Stimulated activated CD4-positive, alpha-beta T cell treated with anti-CD3 and anti-CD28 coated beads, Interleukin-2, amount 100 ng/mL, for 4 hours (primary cell): Measurements from ENCODE around the gene KRTAP12-2.
"Not testable (repeated sequence)": the region's sequence is repeated elsewhere in the genome, so short reads cannot be mapped to it uniquely, and the experiment has no call there.

Experiments
- DNase-seq: peaks from one replicate; pipeline ENCODE4 v3.0.0-alpha.2; 2020; ENCODE audit warnings: low read depth

Gene KRTAP12-2

DNA sequence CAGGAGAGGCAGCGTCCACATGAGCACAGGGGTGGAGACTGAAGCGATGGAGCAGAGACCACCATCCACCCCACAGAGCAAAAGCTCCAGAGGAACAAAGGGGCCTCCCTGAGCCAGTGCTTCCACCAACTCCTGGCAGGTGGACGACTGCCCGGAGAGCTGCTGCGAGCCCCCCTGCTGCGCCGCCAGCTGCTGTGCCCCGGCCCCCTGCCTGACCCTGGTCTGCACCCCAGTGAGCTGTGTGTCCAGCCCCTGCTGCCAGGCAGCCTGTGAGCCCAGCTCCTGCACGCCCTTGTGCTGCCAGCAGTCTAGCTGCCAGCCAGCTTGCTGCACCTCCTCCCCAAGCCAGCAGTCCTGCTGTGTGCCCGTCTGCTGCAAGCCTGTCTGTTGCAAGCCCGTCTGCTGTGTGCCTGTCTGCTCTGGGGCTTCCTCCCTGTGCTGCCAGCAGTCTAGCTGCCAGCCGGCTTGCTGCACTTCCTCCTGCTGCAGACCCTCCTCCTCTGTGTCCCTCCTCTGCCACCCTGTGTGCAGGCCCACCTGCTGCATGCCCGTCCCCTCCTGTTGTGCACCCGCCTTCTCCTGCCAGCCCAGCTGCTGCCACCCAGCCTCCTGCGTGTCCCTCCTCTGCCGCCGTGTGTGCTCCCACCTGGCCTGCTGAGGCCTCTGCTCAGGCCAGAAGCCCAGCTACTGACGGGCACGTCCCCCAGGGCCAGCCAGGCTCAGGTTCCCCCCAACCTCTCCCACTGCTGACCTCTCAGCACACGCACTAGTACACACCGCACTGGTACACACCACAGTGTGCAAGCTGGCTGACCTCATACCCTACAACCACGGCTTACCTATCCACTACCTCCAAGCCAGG is 35.6 kb upstream of the KRTAP12-2 start:
- no peak for DNase-seq

DNA sequence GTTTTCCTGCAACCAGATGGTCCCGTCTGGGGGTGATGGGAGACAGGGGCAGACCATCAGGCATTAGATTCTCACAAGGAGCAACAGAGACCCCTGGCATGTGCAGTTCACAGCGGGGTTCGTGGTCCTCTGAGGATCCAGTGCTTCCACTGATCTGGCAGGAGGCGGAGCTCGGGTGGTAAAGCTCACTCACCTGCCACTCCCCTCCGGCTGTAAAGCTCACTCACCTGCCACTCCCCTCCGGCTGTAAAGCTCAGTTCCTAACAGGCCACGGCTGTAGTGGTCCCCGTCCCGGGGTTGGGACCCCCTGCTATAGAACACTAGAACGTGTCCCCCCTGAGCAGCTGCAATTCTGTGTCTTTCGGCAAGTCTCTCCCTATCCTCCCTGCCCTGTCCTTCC is 34.8 kb upstream of the KRTAP12-2 start:
- no peak for DNase-seq

DNA sequence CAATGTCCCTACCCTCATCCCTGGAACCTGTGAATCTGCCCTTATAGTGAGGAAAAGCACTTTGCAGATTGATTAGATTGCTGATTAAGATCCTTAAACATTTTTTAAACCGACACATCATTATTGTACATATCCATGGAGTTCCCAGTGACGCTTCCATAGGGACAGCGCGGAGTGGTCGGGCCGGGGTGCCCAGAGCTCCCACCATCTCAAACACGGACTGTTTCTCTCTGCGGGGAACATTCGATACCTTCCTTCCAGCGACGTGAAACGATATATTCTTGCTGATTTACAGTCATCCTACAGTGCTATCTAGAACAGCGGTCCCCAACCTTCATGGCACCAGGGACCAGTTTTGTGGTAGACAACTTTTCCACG is 34.3 kb upstream of the KRTAP12-2 start:
- no peak for DNase-seq

GRCh38 chr21:44700101-44701022 is 33.6 kb upstream of the KRTAP12-2 start:
- no peak for DNase-seq

DNA sequence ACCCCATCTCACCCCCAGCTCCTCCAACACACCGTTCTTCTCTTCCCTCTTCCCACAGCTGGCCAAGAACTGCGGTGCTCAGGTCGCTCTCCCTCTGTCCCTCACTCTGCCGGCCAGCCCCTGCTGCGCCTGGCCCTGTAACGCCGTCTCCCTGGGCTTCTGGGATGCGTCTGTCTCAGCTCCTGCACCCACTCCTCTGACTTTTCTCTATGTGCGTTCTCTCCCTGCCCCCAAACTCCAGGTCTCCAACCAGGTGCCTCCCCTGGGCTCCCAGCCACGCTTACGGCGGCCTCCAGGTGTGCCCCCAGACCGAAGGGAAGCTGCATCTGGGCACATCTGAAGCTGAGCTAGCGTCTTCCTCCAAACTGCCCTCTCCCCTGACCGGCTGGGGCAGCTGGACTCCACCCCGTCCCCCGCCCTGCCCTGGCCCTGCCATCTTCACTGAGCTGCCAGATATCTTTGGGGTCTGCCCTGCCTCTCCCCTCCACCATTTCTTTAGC is 32.8 kb upstream of the KRTAP12-2 start:
- DNase-seq = no peak

GRCh38 chr21:44697811-44698734 is 31.3 kb upstream of the KRTAP12-2 start:
- no peak for DNase-seq

- not testable (repeated sequence) for DNase-seq
Measured at GRCh38 chr21:44697172-44697810, 30.6 kb upstream of the KRTAP12-2 start, which contains the start of gene KRTAP10-12. TSS of gene KRTAP10-12 (plus strand) at chr21:44697172. CDS start at chr21:44697202, 30 bp downstream.

DNA sequence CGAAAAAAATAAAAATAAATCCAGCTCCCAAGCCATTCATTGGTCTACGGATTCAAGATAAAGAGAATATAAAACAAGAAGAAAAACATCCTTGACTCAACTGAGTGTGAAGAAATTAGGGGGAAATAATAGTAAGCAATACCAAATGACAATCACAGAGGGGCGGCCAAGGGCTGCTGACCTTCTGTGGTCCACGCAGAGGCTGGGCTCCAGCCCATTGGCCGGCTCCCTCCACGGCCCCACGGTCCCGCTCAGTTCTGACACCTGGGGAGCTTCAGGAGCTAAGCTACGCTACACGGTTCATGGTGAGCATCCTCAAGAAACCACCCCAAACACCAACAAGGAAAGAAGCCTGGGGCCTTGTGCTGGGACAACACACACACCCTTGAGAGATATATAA is 29.8 kb upstream of the KRTAP12-2 start:
- no peak for DNase-seq

DNA sequence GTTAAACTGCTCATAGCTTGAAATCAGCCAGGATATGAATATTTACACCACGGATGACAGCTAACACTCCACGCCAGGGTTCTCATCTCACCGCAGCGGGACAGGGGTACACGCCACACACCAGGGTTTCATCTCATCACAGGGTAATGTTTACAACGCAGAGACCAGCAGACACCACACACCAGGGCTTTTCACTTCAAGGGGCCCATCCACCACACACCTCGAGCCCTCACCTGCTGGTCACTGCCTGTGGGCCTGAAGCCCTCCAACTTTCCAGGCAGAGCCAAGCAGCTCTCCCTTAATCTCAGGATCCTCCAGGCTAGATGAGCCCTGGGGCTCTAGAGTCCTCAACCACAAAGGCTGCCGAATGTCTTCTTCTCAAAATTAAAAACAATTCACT is 28.9 kb upstream of the KRTAP12-2 start:
- no peak for DNase-seq

GRCh38 chr21:44695184-44695583 is 28.5 kb upstream of the KRTAP12-2 start:
- no peak for DNase-seq

DNA sequence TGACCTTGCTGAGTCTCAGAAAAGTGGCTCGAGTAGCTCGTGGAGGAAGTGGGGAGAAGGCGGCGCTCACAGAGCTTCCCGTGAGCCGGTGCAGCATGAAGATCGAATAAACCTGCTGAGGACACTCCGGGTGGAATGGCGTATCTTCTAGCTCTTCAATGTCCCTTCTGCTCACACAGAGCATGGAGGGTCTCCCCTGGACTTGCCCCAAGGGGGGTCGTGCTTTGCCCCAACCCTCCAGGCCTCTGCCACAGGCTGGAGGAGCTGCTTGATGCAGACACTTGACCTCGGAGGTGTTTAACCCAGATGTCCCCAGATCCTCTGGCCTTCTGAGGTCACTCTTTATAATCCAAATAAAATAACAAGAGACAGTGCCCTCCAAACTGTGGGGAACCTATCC is 28.0 kb upstream of the KRTAP12-2 start:
- DNase-seq = no peak

- no peak for DNase-seq
Measured at GRCh38 chr21:44692798-44693512, 26.2 kb upstream of the KRTAP12-2 start.

GRCh38 chr21:44691686-44692085 is 25.0 kb upstream of the KRTAP12-2 start:
- DNase-seq = no peak

GRCh38 chr21:44689740-44690139 is 23.0 kb upstream of the KRTAP12-2 start:
- not testable (repeated sequence) for DNase-seq

GRCh38 chr21:44687671-44688070 is 20.9 kb upstream of the KRTAP12-2 start:
- DNase-seq = no peak

DNA sequence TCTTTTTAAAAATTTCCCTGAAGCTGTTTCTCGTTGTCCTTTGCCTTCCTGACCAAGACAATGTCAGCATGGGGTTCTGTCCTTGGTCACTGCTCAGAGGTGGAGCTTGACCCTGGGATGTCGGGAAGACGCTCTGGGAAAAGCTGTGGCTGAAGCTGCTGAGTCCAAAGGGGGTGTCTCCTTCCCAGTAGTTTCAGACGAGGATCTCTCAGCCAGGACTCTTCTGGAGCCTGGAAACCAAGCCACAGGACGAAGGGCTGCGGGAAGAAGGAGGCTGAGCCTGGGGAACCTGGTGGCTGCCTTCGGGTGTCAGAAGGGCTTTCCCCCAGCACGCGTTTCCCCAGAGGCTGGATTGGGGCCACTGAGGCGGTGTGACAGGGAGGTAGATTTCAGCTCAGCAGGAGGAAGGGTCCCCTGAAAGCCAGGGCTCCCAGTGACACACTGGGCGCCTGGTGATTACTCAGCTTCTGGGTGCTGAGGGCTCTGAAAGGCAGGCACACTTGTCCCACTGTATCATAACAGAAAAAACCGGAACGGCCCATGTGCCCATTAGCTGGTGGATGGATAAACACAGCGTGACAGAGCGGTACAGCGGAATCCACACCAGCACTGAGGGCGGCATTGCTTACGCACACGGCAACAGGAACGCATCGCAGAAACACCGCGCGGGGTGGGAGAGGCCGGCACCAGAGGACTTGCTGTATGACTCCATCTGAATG is 20.3 kb upstream of the KRTAP12-2 start:
- no peak for DNase-seq

- DNase-seq = no peak
Measured at GRCh38 chr21:44686000-44686781, 19.5 kb upstream of the KRTAP12-2 start.

GRCh38 chr21:44685050-44685449 is 18.3 kb upstream of the KRTAP12-2 start:
- not testable (repeated sequence) for DNase-seq

DNA sequence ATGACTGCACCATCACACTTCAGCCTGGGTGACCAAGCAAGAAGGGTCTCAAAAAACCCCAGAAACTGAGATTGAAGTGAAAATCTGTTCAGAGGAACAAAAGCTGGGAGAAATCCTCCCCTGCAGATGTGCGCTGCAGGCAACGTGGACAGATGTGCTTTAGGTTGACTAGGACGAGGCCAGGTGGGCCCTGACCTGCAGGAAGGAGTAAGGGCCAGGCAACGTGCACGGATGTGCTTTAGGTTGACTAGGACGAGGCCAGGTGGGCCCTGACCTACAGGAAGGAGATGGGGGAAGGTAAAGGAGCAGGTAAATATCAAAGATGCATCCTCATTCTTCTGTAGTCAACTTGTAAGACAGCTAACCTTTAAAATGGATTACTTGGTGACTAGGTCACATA is 17.8 kb upstream of the KRTAP12-2 start:
- DNase-seq = no peak
